Panc1 (cell line): ENCODE results near the gene SLC6A6.

Source experiments
- CTCF ChIP-seq: fragments of 450-650 bp; IDR thresholded peaks from 2 replicates; pipeline ENCODE4 v1.5.1; 2017; ENCODE audit warnings: mild to moderate bottlenecking
- POLR2AphosphoS5 ChIP-seq: IDR thresholded peaks from 2 replicates; pipeline ENCODE4 v1.6.1; 2012; ENCODE audit warnings: mild to moderate bottlenecking, low read depth, low read length, moderate library complexity
- SIN3A ChIP-seq: IDR thresholded peaks from 2 replicates; pipeline ENCODE4 v1.6.1; 2012; ENCODE audit warnings: low read depth, mild to moderate bottlenecking, low read length, moderate library complexity, borderline replicate concordance; ENCODE audit not compliant: insufficient read depth

DNA sequence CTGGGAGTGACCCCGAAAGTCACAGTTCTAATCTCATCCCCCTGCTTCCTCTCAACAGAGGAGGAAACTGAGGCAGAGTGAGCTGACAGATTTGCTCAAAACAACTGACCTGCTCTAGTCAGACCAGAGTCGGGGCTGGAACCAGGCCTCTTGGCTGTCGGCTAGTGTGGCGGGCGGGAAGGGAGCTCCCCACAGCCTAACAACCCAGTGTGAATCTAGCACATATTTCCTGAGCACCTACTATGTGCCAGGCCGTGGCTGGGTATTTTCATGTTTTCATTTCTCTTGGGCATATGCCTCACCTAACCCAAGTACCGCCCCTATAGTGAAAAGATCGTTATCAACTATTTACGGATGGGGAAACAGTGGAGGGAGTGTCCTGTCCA, 110.5 kb downstream of the SLC6A6 start:
- TF ChIP-seq CTCF = no peak
- no peak for TF ChIP-seq SIN3A
- TF ChIP-seq POLR2AphosphoS5 = no peak
